Dendritic cell treated with granulocyte-macrophage colony-stimulating factor and Interleukin-4, amounts not matched to agents 40 ng/mL and 50 ng/mL, for 4 days (primary cell): ENCODE results near the gene SLC22A15.
"Not testable (repeated sequence)": the region's sequence is repeated elsewhere in the genome, so short reads cannot be mapped to it uniquely, and the experiment has no call there.

Experiments used
- H3K27ac Mint-ChIP-seq: one replicate; pipeline ENCODE4 v1.8.0; 2022; ENCODE audit warnings: mild to moderate bottlenecking, mixed read lengths
- H3K27me3 Mint-ChIP-seq: one replicate; pipeline ENCODE4 v1.8.0; 2022; ENCODE audit warnings: mild to moderate bottlenecking, mixed read lengths
- H3K36me3 Mint-ChIP-seq: one replicate; pipeline ENCODE4 v1.8.0; 2022; ENCODE audit warnings: low read depth, mixed read lengths
- H3K4me1 Mint-ChIP-seq: one replicate; pipeline ENCODE4 v1.8.0; 2022; ENCODE audit warnings: low read depth, mixed read lengths
- H3K4me3 Mint-ChIP-seq: one replicate; pipeline ENCODE4 v1.8.0; 2022; ENCODE audit warnings: mild to moderate bottlenecking, moderate library complexity, mixed read lengths
- H3K9me3 Mint-ChIP-seq: one replicate; pipeline ENCODE4 v1.8.0; 2022; ENCODE audit warnings: mixed read lengths
- intact Hi-C: fragments of 100-400 bp; cut with micrococcal nuclease; formaldehyde crosslinking; loops from one replicate; pipeline ENCODE4 v1.15.0; 2022

Gene SLC22A15

GRCh38 chr1:116031302-116031835 lies 55.1 kb downstream of the SLC22A15 start:
- Mint-ChIP-seq H3K27me3 (no peaks in the 10 kb centered on the region), H3K27ac (no peak overlapping the region), H3K36me3 (peaks cover 55% of the 10 kb centered on the region), H3K4me3 (no peak overlapping the region), H3K9me3 (no peaks in the 10 kb centered on the region), H3K4me1 (no peaks in the 10 kb centered on the region)
- intact Hi-C loops = no loop called here

DNA sequence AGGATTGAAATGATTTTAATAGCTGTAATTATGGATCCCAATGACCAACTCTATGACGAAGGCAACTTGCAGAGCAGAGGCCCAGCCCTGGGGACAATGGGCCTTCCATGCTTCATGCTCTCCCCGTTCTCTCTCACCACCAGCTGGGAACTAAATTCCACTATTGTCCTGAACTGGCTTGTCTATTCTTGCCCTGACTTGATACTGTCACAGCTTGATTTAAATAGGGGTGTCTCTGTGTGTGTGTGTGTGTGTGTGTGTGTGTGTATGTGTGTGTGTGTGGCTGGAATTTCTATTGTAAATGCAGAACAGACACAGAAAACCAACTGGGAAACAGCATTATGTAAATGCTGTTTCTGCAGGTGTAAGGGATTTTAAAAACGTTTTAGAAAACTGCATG lies 57.0 kb downstream of the SLC22A15 start:
- H3K36me3 Mint-ChIP-seq = peaks cover 62% of the 10 kb centered on the region
- intact Hi-C loops = no loop called here
- no peaks in the 10 kb centered on the region for H3K4me1 Mint-ChIP-seq
- no peaks in the 10 kb centered on the region for H3K27me3 Mint-ChIP-seq
- H3K9me3 Mint-ChIP-seq = no peaks in the 10 kb centered on the region
- H3K4me3 Mint-ChIP-seq = no peak overlapping the region
- H3K27ac Mint-ChIP-seq = no peak overlapping the region

DNA sequence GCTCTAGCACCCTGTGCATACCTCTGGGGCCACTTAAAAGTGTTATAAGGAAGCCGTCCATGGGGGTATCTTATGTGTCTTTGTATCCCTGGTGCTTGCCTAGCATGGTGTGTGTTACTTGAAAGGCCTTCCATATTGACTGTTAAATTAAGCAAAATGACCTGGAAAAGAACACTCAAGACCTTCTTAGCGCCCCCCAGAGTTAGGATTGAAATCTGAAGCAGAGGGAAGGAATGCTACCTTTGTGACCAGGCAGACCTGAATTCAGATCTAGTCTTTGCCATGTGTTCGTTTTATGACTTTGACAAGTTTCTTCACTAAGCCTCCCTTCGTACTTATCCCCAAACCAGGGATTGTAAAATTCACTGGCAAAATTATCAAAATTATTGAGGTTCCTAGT lies 59.9 kb downstream of the SLC22A15 start:
- Mint-ChIP-seq H3K36me3 (peaks cover 83% of the 10 kb centered on the region), H3K4me1 (no peaks in the 10 kb centered on the region), H3K27ac (no peak overlapping the region), H3K4me3 (no peak overlapping the region), H3K27me3 (no peaks in the 10 kb centered on the region), H3K9me3 (no peaks in the 10 kb centered on the region)
- intact Hi-C loops = no loop called here

- Mint-ChIP-seq H3K27ac (no peak overlapping the region), H3K4me1 (no peaks in the 10 kb centered on the region), H3K36me3 (peaks cover 88% of the 10 kb centered on the region), H3K27me3 (no peaks in the 10 kb centered on the region), H3K4me3 (no peak overlapping the region), H3K9me3 (no peaks in the 10 kb centered on the region)
- intact Hi-C loops = no loop called here
Observed at GRCh38 chr1:116038679-116039078, 62.4 kb downstream of the SLC22A15 start.

DNA sequence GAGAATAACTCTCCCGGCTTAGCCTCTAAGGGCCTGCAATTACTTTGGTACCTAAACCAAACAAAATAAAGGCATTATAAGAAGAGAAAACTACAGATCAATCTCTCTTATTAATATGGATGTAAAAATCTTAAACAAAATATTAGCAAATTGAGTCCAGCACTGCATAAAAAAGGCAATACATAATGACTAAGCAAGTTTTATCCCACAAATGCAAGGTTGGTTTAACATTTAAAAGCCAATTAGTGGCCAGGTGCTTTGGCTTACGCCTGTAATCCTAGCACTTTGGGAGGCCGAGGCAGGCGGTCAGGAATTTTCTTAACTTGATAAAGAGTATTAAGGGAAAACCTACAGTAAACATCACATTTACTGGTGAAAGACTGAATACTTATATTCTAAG lies 67.8 kb downstream of the SLC22A15 start:
- Mint-ChIP-seq H3K4me1 (no peaks in the 10 kb centered on the region), H3K4me3 (no peak overlapping the region), H3K27me3 (no peaks in the 10 kb centered on the region), H3K36me3 (peaks cover 70% of the 10 kb centered on the region), H3K27ac (no peak overlapping the region), H3K9me3 (peaks cover 33% of the 10 kb centered on the region)
- intact Hi-C loops = no loop called here

- H3K27me3 Mint-ChIP-seq, H3K4me1 Mint-ChIP-seq, intact Hi-C loops, H3K27ac Mint-ChIP-seq, H3K4me3 Mint-ChIP-seq: not testable (repeated sequence)
- Mint-ChIP-seq H3K9me3 (peaks cover 60% of the 10 kb centered on the region), H3K36me3 (peaks cover 48% of the 10 kb centered on the region)
Observed at GRCh38 chr1:116046933-116047332, 70.6 kb downstream of the SLC22A15 start.

GRCh38 chr1:116051896-116052295 lies 75.6 kb downstream of the SLC22A15 start:
- H3K27ac Mint-ChIP-seq, H3K27me3 Mint-ChIP-seq, intact Hi-C loops, H3K4me1 Mint-ChIP-seq, H3K4me3 Mint-ChIP-seq: not testable (repeated sequence)
- Mint-ChIP-seq H3K36me3 (peaks cover 19% of the 10 kb centered on the region), H3K9me3 (peaks cover 75% of the 10 kb centered on the region)

- Mint-ChIP-seq H3K4me1 (no peaks in the 10 kb centered on the region), H3K27ac (no peak overlapping the region), H3K9me3 (peaks cover 9% of the 10 kb centered on the region), H3K27me3 (no peaks in the 10 kb centered on the region), H3K4me3 (no peak overlapping the region), H3K36me3 (peaks cover 63% of the 10 kb centered on the region)
- intact Hi-C loops = no loop called here
Observed at GRCh38 chr1:116062201-116062600, 85.9 kb downstream of the SLC22A15 start.

DNA sequence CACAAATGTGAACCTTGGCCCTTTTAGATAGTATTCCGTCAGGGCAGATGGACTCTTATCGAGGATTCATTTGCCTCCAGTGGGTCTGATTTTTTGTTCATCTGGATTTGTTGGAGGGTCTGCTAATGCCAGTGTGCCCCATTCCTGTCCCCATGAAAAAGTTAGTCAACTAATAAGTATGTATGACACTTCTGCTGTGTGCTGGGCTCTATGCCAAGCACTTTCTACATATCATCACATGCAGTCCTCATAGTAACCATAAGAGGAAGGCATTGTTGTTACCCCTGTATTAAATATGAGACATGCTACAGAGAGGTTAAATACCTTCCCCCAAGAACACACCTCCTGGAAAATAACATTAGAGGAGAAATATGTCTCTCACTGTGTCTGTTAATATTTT lies 88.3 kb downstream of the SLC22A15 start:
- H3K36me3 Mint-ChIP-seq = peaks cover 83% of the 10 kb centered on the region
- no peak overlapping the region for H3K27ac Mint-ChIP-seq

DNA sequence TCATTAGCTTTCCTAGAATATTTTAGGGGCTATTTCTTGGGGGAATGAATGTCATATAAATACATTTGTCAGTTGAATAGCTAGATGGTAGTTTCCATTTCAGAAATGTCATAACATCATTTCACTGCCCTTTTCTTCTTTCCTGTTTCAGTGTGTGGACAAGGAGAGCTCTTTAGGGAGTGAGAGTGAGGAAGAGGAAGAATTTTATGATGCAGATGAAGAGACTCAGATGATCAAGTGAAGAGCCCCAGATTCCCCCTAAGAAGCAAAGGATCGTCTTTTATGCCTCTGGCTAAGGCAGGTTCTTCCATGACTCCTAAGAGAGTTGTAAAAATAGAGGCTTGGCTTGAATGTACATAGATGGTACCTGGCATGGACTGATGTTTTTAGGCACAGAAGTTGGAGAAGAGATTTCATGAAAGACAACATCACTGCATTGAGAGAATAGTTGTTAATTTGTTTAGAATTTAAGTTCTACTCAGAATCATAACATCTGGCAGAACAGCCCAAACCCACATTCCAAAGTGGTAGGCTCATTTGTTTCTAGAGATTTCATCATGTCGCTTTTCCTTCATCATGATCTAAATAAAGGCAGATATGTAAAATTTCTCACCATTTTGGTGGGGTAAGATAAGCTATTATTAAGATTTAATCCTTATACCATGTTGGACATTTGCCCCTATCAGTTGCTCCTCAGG lies 90.7 kb downstream of the SLC22A15 start:
- H3K4me1 Mint-ChIP-seq = no peaks in the 10 kb centered on the region
- no peaks in the 10 kb centered on the region for H3K27me3 Mint-ChIP-seq
- no peak overlapping the region for H3K4me3 Mint-ChIP-seq
- no peaks in the 10 kb centered on the region for H3K9me3 Mint-ChIP-seq
- no peak overlapping the region for H3K27ac Mint-ChIP-seq
- H3K36me3 Mint-ChIP-seq = peaks cover 85% of the 10 kb centered on the region
- intact Hi-C loops = no loop called here

More for the DNA sequence above, 88.3 kb downstream of the SLC22A15 start:
- Mint-ChIP-seq H3K4me3 (no peak overlapping the region), H3K27me3 (no peaks in the 10 kb centered on the region), H3K4me1 (no peaks in the 10 kb centered on the region), H3K9me3 (no peaks in the 10 kb centered on the region)
- intact Hi-C loops = no loop called here

GRCh38 chr1:116067566-116067890 lies 91.2 kb downstream of the SLC22A15 start:
- Mint-ChIP-seq H3K9me3 (no peaks in the 10 kb centered on the region), H3K4me3 (no peak overlapping the region), H3K4me1 (no peaks in the 10 kb centered on the region), H3K36me3 (peaks cover 80% of the 10 kb centered on the region), H3K27me3 (no peaks in the 10 kb centered on the region), H3K27ac (no peak overlapping the region)
- intact Hi-C loops = no loop called here

DNA sequence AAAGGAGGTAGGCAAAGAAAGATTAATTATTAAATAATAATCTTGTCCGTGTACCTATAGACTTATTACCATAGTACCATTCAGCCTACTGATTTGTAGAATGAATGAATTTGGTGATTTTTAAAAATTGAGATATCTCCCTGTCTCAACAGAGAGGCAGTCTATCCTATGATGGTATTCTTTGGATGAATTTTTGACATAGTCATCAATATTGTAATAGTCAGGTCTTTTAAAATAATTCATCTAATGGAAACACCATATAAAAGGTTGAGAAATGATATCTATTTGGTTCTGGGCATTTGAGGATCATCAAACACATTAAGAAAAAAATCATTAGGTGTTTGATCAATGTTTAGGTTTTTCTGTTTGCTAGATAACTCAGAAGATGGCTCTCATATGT lies 99.3 kb downstream of the SLC22A15 start:
- Mint-ChIP-seq H3K27ac (no peak overlapping the region), H3K4me1 (peaks cover 7% of the 10 kb centered on the region), H3K36me3 (peaks cover 30% of the 10 kb centered on the region), H3K9me3 (peaks cover 3% of the 10 kb centered on the region), H3K4me3 (no peak overlapping the region), H3K27me3 (no peaks in the 10 kb centered on the region)
- intact Hi-C loops = no loop called here

DNA sequence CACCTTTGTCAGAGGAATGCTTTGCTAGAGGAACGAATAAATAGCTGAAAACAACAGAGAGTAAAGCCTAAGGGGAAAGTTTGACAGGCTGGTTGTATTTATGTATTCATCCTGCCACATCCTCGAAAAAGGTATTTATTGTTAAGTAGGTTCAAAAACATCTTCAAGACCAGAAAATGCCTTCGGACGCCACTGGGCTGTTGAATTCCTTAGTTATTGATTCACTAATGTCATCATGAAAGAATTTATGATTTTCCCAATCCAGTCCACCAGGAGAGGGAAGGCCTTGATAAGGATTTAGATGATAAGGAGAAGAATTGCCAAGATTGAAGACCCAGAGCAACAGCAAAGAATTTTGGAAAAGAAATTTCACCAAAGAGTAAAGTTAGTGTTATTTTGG lies 99.7 kb downstream of the SLC22A15 start:
- Mint-ChIP-seq H3K4me1 (peaks cover 11% of the 10 kb centered on the region), H3K4me3 (no peak overlapping the region), H3K9me3 (peaks cover 7% of the 10 kb centered on the region), H3K27ac (no peak overlapping the region), H3K36me3 (peaks cover 30% of the 10 kb centered on the region), H3K27me3 (no peaks in the 10 kb centered on the region)
- intact Hi-C loops = no loop called here

GRCh38 chr1:116076831-116077230 lies 100.5 kb downstream of the SLC22A15 start:
- peaks cover 9% of the 10 kb centered on the region for H3K9me3 Mint-ChIP-seq
- peaks cover 24% of the 10 kb centered on the region for H3K36me3 Mint-ChIP-seq
- H3K4me3 Mint-ChIP-seq = no peak overlapping the region
- intact Hi-C loops = no loop called here
- no peaks in the 10 kb centered on the region for H3K27me3 Mint-ChIP-seq
- H3K4me1 Mint-ChIP-seq = peaks cover 11% of the 10 kb centered on the region
- no peak overlapping the region for H3K27ac Mint-ChIP-seq

- intact Hi-C loops = no loop called here
- Mint-ChIP-seq H3K36me3 (peaks cover 15% of the 10 kb centered on the region), H3K9me3 (peaks cover 9% of the 10 kb centered on the region), H3K27me3 (no peaks in the 10 kb centered on the region), H3K27ac (no peak overlapping the region), H3K4me3 (no peak overlapping the region), H3K4me1 (peaks cover 11% of the 10 kb centered on the region)
Observed at GRCh38 chr1:116078699-116079223, 102.4 kb downstream of the SLC22A15 start.
